ENCODE data around the gene RNF217. TPM values are rescaled to one million over a fixed set of nuclear protein-coding genes. Genes with fewer than 3 reads are reported as not detected.

RNF217 gene
- total RNA-seq, 3 donors from 2014 or later, result 0.60 to 1.2 (median 0.90) TPM

DNA sequence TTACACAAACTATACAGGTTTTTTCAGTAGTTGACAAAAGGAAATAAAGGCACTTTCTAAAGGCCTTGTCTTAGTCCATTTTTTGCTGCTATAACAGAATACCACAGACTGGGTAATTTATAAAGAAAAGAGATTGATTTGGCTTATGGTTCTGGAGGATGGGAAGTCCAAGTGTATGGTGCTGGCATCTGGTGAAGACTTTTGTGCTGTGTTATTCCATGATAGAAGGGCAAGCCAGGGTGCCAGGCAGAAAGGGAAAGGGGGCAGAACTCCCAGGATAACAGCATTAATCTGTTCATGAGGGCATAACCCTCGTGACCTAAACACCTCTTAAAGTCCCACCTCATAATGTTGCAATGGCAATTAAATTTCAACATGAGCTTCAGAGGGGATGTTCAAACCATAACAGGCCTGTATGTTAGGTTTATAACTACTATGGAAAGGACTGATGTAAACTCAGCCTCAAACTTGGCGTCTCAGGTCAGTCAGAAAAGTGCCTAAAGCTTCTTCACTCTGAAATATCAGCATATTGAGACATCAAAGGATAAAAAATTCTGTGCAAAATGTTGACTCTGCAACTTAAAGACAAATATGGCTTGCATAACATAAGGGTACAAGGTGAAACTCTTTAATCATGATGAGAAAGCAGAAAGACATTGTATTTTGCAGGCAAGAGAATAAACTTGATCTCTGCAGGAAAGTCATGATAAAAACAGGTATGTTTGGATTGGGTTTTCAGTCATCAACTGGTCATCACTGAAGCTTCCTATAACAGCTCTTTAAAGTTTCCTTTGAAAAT lies 42.8 kb downstream of the RNF217 start:
- ATAC-seq (no peak), DNase-seq (no peak)
- no peaks in the 10 kb centered on the region for H3K4me1 Mint-ChIP-seq (ENCODE audit: low read depth)
- no peaks in the 10 kb centered on the region for H3K9me3 Mint-ChIP-seq
- H3K4me3 Mint-ChIP-seq, result no peak overlapping the region
- no peaks in the 10 kb centered on the region for H3K36me3 Mint-ChIP-seq (ENCODE audit: insufficient read depth)
- no peaks in the 10 kb centered on the region for H3K27me3 Mint-ChIP-seq (ENCODE audit: low read depth)

DNA sequence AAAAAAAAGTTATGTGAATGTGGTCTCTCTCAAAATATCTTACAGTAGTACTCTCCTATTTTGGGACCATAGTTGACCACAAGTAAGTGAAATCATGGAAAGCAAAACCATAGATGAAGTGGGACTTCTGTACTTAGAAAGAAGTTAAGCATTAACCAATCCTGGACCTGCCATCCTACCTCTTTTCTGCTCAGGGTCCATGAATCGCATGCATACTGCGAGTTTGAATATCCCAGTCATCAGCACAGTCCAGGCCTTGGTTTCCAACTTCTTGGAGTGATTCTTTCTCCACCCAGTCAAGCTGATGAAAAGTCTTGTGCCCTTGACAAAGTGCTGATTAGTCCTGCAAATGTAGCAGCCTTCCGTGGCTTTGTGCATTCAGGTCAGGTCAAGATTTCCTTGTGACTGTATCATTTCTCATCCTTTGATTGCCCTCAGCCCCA lies 46.0 kb downstream of the RNF217 start:
- ATAC-seq (no peak), DNase-seq (no peak)
- no peaks in the 10 kb centered on the region for H3K4me1 Mint-ChIP-seq (ENCODE audit: low read depth)
- H3K27me3 Mint-ChIP-seq (ENCODE audit: low read depth), result peaks cover 3% of the 10 kb centered on the region
- no peak overlapping the region for H3K4me3 Mint-ChIP-seq
- H3K36me3 Mint-ChIP-seq (ENCODE audit: insufficient read depth), result no peaks in the 10 kb centered on the region
- no peaks in the 10 kb centered on the region for H3K9me3 Mint-ChIP-seq

DNA sequence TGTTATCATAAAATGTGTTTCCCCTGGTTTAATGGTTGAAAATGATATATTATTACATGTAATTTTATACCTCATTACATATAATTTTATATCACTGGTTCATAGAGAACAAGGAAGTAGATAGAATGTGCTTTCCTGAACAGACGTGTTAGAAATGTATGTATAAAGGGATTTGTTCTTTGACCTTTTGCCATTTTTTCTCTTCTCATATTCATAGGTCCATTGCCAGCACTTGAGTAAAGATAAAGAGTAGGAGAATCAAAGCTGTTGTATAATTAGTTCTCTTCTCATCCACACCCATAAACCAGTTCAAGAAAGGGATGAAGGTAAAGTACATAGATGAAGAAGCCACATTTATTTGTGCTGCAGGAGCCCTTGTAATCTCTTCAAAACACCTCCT lies 46.7 kb downstream of the RNF217 start:
- no peak for DNase-seq
- ATAC-seq, result no peak
- H3K36me3 Mint-ChIP-seq (ENCODE audit: insufficient read depth), result no peaks in the 10 kb centered on the region
- no peak overlapping the region for H3K4me3 Mint-ChIP-seq
- no peaks in the 10 kb centered on the region for H3K9me3 Mint-ChIP-seq
- H3K4me1 Mint-ChIP-seq (ENCODE audit: low read depth), result no peaks in the 10 kb centered on the region
- peaks cover 3% of the 10 kb centered on the region for H3K27me3 Mint-ChIP-seq (ENCODE audit: low read depth)

DNA sequence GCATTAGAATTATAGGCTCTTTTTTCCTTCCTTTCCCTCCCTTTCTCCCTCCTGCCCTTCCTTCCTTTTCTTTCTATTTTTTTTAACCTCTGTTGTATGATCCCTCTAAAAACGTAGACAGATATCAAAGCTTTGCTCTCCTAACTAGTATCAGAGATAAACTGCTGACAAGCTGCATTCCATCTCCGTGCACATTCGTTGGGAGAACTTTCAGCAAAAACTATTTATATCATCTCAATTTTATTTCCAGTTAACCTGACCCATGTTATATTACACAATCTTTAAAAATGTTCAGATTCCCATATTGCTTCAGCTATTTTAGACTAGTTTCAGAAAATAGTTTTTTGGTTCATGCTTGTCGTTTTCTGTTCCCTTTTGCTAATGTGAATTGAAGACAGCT lies 47.3 kb downstream of the RNF217 start:
- peaks cover 3% of the 10 kb centered on the region for H3K27me3 Mint-ChIP-seq (ENCODE audit: low read depth)
- no peaks in the 10 kb centered on the region for H3K36me3 Mint-ChIP-seq (ENCODE audit: insufficient read depth)
- no peaks in the 10 kb centered on the region for H3K4me1 Mint-ChIP-seq (ENCODE audit: low read depth)
- DNase-seq (no peak), ATAC-seq (no peak)
- H3K9me3 Mint-ChIP-seq, result no peaks in the 10 kb centered on the region
- H3K4me3 Mint-ChIP-seq, result no peak overlapping the region

DNA sequence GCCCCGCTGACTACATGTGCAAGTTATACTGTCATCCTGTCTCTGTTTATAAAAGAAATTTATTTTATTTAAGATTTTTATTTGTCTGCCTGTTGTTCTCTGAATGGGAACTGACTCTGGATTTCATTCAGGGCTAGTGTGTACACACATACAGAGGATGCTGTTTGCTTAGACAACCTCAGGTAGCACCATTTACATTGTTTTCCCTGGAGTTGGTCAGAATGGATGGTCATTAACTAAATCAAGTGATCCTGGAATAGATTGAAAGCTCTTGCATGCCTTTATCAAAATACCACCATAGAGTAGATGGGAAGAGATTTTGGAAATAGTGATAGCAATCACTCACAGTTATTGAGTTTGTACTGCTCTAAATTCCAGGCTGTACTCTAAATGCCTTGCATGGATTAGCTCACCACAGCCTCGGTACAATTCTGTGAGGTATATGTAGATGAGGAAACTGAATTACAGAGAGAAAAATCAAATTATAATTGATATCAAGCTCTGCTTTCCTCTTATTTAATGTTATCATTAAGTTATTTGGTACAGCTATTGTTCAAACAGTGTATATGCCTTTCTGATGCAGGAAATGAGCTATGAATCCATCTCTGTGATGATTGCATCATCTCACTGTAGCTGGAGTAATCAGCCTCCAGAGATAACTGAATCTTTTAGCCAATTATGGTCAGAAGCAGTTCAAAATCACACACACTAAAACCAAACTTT lies 51.9 kb downstream of the RNF217 start:
- DNase-seq (no peak), ATAC-seq (no peak)
- Mint-ChIP-seq H3K4me1 (ENCODE audit: low read depth) (no peaks in the 10 kb centered on the region), H3K9me3 (no peaks in the 10 kb centered on the region), H3K27me3 (ENCODE audit: low read depth) (peaks cover 3% of the 10 kb centered on the region), H3K4me3 (no peak overlapping the region), H3K36me3 (ENCODE audit: insufficient read depth) (no peaks in the 10 kb centered on the region)

DNA sequence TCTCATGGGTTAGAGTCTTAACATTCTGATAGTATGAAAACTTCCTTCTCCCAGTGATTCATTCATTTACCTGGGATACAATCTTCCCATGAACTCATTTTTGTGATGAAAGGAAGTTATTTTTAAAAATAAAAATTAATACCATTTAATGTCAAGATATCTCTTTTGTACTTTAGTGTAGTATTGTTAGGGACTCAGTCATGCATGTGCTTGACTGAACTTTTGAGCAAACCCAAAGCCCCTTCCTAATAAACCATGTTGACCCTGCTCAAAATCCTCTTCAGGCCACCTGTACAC lies 52.4 kb downstream of the RNF217 start:
- Mint-ChIP-seq H3K9me3 (no peaks in the 10 kb centered on the region), H3K4me3 (no peak overlapping the region), H3K4me1 (ENCODE audit: low read depth) (no peaks in the 10 kb centered on the region), H3K36me3 (ENCODE audit: insufficient read depth) (no peaks in the 10 kb centered on the region), H3K27me3 (ENCODE audit: low read depth) (peaks cover 3% of the 10 kb centered on the region)
- no peak for DNase-seq
- no peak for ATAC-seq

DNA sequence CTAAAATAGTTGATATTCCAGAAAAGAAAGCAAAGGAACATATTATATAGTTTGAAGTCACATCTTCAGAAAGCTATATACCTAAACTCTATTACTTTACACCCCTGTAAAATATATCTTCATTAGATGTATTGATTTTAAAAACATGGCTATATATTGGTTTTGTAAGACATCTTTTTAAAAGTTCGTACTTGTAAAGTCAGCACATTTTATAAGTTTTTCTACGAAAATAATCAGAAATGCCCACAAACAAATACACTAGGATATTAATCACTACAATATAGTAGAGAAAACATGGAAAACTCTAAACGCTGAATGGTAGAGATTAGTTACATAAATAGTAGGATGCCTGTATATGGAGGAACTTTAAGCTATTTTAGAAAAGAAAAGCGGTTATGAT lies 52.9 kb downstream of the RNF217 start:
- peaks cover 3% of the 10 kb centered on the region for H3K27me3 Mint-ChIP-seq (ENCODE audit: low read depth)
- H3K36me3 Mint-ChIP-seq (ENCODE audit: insufficient read depth), result no peaks in the 10 kb centered on the region
- no peaks in the 10 kb centered on the region for H3K4me1 Mint-ChIP-seq (ENCODE audit: low read depth)
- H3K4me3 Mint-ChIP-seq, result no peak overlapping the region
- ATAC-seq (no peak), DNase-seq (no peak)
- no peaks in the 10 kb centered on the region for H3K9me3 Mint-ChIP-seq

DNA sequence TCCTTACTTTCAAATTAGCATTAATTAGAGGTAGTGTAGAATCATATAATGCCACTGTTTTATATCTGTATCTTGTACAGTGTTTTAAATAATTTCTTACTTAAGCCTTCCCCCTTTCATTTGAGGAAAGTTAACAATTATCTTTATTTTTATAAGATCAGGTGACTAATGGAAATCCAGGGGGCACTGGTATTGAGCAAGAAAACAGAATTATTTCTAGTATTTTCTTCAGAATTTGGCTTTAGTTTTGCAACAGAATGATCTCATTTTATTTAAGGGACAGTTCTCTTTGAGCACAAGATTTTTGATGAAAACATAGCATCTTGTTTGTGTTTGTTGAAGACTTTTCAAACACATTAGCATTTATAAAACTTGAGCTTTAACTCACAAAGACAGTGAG lies 55.9 kb downstream of the RNF217 start:
- Mint-ChIP-seq H3K4me1 (ENCODE audit: low read depth) (no peaks in the 10 kb centered on the region), H3K4me3 (no peak overlapping the region), H3K27me3 (ENCODE audit: low read depth) (no peaks in the 10 kb centered on the region), H3K9me3 (no peaks in the 10 kb centered on the region), H3K36me3 (ENCODE audit: insufficient read depth) (no peaks in the 10 kb centered on the region)
- DNase-seq, result no peak
- ATAC-seq, result no peak

DNA sequence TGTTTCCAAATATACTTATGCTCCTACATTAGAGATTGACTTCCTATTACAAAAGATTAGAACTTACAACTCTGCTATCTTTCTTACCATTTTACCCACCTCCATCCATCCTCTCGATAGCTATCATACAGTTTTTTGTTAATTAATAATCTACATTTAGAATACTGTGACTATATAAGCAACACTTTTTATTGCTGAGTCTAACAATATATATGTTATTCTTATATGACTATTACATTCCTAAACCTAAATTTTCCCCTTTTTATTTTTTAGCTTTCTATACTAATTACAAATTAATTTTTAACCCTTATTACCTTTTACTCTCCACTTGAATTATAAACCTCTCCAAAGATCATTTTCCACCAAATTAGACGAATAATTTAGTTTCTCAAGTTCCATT lies 57.0 kb downstream of the RNF217 start:
- ATAC-seq, result no peak
- no peaks in the 10 kb centered on the region for H3K36me3 Mint-ChIP-seq (ENCODE audit: insufficient read depth)
- H3K4me1 Mint-ChIP-seq (ENCODE audit: low read depth), result no peaks in the 10 kb centered on the region
- H3K9me3 Mint-ChIP-seq, result no peaks in the 10 kb centered on the region
- H3K4me3 Mint-ChIP-seq, result no peak overlapping the region
- no peaks in the 10 kb centered on the region for H3K27me3 Mint-ChIP-seq (ENCODE audit: low read depth)
- DNase-seq, result no peak

DNA sequence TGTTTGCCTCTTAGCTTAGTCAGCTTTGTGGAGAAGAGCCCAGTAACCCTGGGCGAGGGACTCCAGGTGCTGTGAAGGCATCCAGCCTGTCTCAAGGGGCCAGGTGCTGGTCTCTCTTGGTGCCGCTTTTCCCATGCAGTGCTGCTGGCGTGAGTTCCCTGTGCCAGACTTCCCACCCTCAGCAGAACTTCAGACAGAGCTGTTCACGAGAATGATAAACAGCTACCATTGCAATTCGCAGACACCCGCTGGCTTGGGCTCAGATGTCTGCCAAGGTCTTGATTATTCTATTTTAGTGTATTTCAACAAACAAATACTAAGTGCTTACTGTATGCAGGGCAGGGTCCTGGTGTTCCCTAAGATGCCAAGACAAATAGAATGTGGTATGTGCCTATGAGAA lies 57.7 kb downstream of the RNF217 start:
- Mint-ChIP-seq H3K9me3 (no peaks in the 10 kb centered on the region), H3K27me3 (ENCODE audit: low read depth) (no peaks in the 10 kb centered on the region), H3K4me3 (no peak overlapping the region), H3K36me3 (ENCODE audit: insufficient read depth) (no peaks in the 10 kb centered on the region), H3K4me1 (ENCODE audit: low read depth) (no peaks in the 10 kb centered on the region)
- ATAC-seq, result no peak
- no peak for DNase-seq

DNA sequence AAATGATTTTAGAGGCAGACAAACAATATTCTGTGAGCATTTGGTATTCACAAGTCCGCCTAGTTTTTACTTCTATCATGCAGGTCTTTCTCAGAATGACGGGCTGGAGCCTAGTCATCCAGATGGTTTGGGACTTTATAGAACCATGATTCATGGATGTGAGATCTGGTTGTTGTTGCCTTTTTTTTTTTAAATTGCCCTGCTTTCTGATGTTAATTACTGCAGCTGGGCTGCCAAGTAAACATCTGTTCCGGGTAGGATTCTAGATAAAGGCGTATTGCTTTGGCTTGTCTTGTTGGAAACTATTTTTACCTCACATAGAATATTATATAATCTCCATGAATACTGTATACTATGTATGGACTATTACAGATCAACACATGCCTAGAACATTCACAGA lies 58.1 kb downstream of the RNF217 start:
- no peaks in the 10 kb centered on the region for H3K4me1 Mint-ChIP-seq (ENCODE audit: low read depth)
- no peaks in the 10 kb centered on the region for H3K36me3 Mint-ChIP-seq (ENCODE audit: insufficient read depth)
- H3K9me3 Mint-ChIP-seq, result no peaks in the 10 kb centered on the region
- no peak for DNase-seq
- ATAC-seq, result no peak
- no peaks in the 10 kb centered on the region for H3K27me3 Mint-ChIP-seq (ENCODE audit: low read depth)
- H3K4me3 Mint-ChIP-seq, result no peak overlapping the region

DNA sequence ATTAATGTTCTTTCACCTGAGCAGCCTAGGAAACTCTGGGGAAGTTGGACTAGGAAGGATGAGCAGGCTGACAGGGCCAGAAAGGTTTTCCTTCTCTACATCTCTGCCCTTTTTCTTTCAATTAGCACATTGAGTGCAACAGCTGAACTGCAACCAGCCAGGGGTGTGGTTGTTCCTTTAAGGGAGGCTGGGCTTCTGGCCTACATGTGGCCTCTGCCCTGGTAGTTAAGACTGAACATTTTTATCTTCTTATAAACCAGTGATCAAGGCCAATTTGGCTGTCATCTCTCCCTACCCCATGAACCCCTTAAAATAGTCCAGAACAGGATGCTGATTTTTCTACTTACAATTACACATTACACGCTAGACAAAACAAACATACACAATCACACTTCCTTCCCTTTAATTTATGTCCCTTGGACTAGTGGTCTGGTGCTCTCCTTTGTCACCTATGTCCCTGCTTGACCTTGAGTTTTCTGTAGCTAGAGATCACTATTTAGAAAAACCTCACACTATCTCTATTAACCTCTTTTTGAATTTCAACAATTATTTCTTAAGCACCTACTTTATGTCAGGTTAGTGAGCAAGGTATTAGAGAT lies 60.3 kb downstream of the RNF217 start:
- H3K36me3 Mint-ChIP-seq (ENCODE audit: insufficient read depth), result no peaks in the 10 kb centered on the region
- no peaks in the 10 kb centered on the region for H3K27me3 Mint-ChIP-seq (ENCODE audit: low read depth)
- no peaks in the 10 kb centered on the region for H3K9me3 Mint-ChIP-seq
- no peak for DNase-seq
- ATAC-seq, result no peak
- no peak overlapping the region for H3K4me3 Mint-ChIP-seq
- H3K4me1 Mint-ChIP-seq (ENCODE audit: low read depth), result no peaks in the 10 kb centered on the region

DNA sequence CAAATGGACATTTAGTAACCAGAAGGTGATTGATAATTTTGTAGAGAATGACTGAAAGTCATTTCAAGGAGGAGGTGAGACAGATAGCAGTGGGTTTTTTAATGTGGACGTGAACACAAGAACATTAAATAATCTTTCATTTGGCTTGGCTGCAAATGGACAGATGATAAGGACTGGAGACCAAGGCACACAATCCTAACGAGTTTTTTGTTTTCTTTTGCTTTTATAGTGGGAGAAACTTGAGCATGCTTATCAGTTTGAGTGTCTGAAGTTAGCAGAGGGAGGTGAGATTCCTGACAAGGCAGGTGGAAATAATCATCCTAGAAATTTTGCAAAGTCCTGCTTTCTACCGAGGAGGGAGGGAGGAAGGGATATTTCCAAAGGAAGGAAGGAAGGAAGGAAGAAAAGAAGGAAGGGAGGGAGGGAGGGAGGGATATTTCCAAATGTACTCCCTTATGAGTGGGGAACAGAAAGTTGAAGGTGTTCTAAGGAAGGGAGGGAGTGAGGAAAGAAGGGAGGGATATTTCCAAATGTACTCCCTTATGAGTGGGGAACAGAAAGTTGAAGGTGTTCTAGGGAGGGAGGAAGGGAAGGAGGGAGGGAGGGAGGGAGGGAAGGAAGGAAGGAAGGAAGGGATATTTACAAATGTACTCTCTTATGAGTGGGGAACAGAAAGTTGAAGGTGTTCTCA lies 63.1 kb downstream of the RNF217 start:
- no peak overlapping the region for H3K4me3 Mint-ChIP-seq
- no peaks in the 10 kb centered on the region for H3K9me3 Mint-ChIP-seq
- H3K27me3 Mint-ChIP-seq (ENCODE audit: low read depth), result peaks cover 3% of the 10 kb centered on the region
- H3K4me1 Mint-ChIP-seq (ENCODE audit: low read depth), result no peaks in the 10 kb centered on the region
- H3K36me3 Mint-ChIP-seq (ENCODE audit: insufficient read depth), result no peaks in the 10 kb centered on the region
- no peak for DNase-seq
- ATAC-seq, result no peak

DNA sequence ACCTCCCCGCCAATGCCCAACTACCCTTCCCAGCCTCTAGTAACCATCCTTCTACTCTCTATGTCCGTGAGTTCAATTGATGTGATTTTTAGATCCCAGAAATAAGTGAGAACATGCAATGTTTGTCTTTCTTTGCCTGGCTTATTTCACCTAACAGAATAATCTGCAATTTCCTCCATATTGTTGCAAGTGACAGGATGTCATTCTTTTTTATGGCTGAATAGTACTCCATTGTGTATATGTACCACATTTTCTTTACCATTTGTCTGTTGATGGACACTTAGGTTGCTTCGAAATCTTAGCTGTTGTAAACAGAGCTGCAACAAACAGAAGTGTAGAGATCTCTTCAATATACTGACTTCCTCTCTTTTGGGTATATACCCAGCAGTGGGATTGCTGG lies 65.0 kb downstream of the RNF217 start:
- H3K4me1 Mint-ChIP-seq (ENCODE audit: low read depth), result no peaks in the 10 kb centered on the region
- peaks cover 3% of the 10 kb centered on the region for H3K27me3 Mint-ChIP-seq (ENCODE audit: low read depth)
- H3K36me3 Mint-ChIP-seq (ENCODE audit: insufficient read depth), result no peaks in the 10 kb centered on the region
- H3K9me3 Mint-ChIP-seq, result no peaks in the 10 kb centered on the region
- no peak overlapping the region for H3K4me3 Mint-ChIP-seq
- ATAC-seq (no peak), DNase-seq (no peak)

All from activated T-cell treated with anti-CD3 and anti-CD28 coated beads, Interleukin-2, amount 50 U/mL, for 4 hours (primary cell).